Amniotic stem cell (primary cell): Measurements from ENCODE around the gene PRSS57.
"Not testable (repeated sequence)": the region's sequence is repeated elsewhere in the genome, so short reads cannot be mapped to it uniquely, and the experiment has no call there.

Experiments
- DNase-seq: peaks from one replicate; lab custom pipeline; 2025; lab: John Stamatoyannopoulos, UW

PRSS57 gene

DNA sequence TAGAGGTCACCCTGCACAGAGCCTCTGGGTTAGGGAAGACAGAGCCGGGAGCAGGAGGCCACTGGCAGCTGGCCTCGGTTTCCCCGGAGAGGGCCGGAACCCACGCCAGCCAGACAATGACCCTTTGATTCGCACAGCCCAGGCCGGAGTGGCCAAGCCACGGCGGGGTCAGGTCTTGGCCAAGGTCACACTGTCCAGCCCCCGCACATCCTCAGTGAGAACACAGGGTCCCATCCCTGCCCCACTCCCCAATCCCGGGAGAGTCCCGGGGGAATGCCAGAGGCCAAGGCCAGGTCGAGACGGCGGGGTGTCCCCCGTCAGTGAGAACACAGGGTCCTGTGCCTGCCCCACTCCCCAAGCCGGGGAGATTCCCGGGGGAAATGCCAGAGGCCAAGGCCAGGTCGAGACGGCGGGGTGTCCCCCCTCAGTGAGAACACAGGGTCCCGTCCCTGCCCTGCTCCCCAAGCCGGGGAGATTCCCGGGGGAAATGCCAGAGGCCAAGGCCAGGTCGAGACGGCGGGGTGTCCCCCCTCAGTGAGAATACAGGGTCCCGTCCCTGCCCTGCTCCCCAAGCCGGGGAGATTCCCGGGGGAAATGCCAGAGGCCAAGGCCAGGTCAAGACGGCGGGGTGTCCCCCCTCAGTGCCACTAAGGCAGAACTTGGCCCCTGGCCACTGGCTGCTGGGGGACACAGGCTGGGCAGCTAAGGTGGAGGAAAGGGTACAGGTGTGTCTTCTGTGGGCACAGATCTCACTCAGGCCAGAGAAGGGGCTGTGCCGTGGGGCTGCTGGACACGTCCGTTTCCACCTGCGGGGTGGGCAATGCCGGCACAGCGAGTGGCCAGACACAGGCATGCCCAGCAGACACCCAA is 20.7 kb downstream of the PRSS57 start:
- no peak for DNase-seq

DNA sequence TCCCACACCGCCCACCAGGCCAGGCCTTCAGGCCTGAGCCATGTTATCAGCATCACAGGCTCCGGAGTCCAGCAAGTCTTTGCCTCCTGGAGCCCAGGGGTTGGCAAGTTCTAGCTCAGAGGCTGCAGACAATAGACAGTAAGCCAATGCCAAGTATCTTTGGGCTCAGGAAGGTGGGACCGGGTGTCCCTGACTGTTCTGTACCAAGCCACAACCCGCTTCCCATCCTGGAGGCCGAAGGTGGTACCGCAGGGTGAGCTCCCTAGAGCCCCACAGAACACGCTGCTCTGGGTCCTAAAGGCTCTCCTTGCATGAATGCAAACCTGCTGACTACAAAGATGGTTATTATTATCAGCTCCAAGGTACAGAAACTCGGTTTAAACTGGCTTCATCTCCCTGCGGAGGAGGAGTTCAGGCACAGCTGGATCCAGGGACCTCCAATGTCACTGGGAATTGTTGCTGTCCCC is 24.6 kb downstream of the PRSS57 start:
- no peak for DNase-seq

DNA sequence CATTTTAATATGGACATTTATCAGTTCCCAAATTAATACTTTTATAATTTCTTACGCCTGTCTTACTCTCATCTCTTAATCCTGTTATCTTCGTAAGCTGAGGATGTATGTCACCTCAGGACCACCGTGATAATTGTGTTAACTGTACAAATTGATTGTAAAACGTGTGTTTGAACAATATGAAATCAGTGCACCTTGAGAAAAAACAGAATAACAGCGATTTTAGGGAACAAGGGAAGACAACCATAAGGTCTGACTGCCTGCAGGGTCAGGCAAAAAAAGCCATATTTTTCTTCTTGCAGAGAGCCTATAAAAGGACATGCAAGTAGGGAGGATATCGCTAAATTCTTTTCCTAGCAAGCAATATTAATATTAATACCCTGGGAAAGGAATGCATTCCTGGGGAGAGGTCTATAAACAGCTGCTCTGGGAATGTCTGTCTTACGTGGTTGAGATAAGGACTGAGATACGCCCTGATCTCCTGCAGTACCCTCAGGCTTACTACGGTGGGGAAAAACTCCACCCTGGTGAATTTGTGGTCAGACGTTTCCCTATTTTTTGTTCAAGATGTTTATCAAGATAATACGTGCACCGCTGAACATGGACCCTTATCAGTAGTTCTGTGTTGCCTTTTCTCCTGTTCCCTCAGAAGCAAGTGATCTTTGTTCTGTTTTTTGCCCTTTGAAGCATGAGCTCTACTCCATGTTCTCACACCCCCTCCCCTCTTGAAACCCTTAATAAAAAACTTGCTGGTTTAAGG is 26.4 kb downstream of the PRSS57 start:
- DNase-seq: not testable (repeated sequence)

DNA sequence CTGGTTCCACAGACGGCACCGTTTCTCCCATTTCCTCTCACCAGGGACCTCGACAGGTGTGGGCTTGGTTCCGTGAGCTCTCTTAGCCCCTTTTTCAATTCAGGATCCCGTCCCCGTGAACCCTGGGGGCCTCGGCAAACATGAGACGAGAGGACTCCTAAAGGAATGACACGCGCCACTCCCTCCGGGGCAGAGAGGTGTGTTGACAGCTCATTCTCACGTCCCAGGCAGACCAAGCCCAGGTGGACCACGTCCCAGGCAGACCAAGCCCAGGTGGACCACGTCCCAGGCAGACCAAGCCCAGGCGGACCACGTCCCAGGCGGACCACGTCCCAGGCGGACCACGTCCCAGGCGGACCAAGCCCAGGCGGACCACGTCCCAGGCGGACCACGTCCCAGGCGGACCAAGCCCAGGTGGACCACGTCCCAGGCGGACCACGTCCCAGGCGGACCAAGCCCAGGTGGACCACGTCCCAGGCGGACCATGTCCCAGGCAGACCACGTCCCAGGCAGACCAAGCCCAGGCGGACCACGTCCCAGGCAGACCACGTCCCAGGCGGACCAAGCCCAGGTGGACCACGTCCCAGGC is 28.2 kb downstream of the PRSS57 start:
- not testable (repeated sequence) for DNase-seq

DNA sequence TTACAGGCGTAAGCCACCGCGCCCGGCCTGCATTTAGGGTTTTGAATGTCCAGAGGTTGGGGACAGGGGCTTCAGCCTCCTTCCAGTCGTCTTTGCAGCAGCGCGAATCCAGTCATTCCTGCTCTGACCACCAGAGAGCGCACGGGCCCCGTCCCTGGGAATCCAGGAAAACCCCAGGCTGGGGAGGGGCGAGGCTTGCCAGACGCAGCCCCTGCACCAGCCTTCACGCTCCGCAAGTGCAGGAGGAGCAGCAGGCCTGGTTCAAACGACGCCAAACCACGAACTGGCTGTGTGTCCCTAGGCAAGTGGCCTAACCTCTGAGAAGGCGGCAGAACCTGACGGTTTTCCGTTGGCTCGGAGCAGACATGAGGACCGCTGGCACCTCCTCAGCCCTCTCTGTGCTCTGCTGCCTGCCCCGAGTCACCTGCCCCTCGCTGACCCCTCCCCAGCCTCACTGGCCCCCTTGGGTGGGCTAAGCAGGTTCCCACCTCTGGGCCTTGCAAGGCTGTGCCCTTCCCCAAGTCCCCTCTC is 30.3 kb downstream of the PRSS57 start:
- DNase-seq: peak; percentile 39

DNA sequence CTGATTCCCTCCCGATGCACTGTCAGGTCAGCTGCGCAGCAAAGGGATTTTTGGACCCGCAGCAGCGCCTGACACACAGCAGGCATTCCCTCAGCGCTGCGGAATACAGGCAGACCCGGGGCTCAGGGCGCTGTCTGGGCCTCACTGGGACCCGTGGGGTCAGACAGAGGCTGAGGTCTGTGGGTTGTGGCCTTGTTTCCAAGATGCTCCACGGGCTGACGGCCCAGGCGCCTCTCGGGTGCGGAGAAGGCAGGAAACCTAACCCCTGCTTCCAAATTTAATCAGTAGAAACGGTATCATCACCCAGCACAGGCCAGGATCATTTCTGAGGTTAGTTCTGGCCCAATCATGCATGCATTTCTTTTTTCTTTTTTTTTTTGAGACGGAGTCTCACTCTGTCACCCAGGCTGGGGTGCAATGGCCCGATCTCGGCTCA is 31.6 kb downstream of the PRSS57 start:
- no peak for DNase-seq

DNA sequence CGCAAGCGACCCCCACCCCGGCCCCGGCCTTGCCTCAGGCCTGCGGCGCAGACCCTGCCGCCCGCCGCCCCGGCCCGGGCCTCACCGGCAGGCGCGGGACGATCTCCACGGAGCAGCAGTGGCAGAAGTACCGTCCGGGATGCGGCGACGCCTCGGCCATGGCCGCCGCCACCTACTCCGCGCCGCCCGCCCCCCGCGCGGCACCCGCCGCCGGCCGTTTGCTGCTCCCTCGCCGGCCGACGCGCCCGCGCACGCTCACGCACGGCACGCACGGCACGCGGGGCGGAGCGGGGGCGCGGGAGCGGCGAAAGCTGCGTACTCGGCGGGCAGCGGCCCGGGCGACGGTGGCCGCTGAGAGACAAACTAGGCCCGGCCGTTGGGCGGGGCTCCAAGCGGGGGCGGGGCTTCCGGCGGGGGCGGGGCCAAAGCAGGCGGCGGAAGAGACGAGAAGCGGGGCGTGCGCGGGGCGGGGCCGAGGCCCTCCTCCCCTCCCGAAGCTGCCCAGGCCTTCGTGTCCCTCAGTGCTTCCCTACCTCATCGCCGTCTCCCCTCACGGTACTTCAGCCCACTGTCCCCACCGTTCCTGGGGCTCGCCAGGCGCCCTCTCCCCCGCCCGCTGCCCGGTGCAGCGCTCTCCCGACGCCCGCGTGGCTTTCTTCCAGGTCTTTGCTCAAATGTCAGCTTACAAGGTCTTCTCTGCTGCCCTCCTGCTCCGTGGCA is 32.1 kb downstream of the PRSS57 start, which contains the start of gene RNF126:
RNF126 (minus strand) TSS at position 253 of the 720 bp plus-strand sequence; CDS start at position 160, 93 bp downstream.
- DNase-seq: peak; percentile 70

DNA sequence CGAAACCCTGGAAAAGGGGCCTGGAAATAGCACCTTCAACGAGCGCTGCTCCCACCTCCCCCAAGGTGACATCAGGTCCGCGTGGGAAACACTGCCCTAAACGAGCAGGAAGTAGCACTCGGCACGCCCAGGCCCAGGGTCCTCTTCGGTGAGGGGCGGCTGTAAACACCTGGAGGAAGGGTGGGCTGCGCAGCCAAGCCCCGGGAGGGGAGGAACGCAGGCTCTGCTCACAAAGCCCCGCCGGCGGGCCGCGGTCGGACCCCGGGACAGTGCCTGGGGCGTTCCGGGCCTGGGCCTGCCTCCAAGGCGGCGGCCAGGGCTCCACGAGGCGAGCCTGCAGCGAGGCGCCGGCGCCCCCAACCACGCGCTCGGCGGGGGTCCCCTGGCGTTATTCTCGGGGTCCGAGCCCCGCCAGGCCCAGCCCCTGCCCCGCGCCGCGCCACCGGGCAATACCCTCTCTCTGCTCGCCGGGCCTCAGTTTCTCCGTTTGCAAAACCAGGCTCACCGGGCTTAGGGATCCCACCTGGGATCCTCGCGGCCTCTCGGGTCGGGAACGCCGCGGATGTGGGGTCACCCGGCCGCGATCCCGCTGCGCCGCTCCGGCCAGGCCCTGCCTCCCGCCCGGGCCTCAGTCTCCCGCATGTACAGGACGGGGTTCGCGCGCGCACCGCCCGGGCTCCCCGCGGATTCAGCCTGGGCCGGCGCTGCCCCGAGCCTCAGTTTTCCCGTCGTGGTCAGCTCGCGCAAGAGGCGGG is 32.9 kb downstream of the PRSS57 start:
- DNase-seq: no peak

DNA sequence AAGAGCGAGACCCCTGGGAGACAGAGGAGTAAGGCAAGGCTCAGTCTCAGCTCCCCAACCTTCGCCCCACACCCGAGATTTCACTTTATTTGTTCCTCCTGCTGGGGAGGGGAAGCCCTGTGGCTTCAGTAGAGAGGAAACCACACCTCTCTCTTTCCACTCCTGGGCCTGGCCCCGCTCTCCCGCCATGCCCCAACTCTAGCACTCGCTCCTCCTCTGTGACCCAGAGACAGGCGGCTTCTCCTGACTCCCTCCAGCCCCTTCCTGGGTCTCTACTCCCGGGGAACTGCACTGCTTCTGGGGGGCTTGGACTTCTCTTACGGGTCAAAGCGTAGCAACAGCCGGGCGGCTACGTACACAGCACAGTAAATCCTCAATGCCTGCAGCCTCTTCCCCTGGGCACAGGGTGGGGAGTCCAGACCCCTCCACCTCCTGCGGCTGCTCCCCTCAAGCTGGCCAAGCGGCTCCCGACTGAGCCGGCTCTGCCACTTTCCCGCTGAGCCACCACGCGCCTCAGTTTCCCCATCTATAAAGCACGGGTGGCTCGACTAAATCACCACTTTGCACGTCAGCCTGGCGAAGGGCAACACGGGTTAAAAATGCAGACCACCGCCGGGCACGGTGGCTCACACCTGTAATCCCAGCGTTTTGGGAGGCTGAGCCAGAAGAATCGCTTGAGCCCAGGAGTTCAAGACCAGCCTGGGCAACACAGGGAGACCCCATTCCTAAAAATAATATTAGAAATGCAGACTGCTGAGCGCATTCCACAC is 33.6 kb downstream of the PRSS57 start:
- no peak for DNase-seq

DNA sequence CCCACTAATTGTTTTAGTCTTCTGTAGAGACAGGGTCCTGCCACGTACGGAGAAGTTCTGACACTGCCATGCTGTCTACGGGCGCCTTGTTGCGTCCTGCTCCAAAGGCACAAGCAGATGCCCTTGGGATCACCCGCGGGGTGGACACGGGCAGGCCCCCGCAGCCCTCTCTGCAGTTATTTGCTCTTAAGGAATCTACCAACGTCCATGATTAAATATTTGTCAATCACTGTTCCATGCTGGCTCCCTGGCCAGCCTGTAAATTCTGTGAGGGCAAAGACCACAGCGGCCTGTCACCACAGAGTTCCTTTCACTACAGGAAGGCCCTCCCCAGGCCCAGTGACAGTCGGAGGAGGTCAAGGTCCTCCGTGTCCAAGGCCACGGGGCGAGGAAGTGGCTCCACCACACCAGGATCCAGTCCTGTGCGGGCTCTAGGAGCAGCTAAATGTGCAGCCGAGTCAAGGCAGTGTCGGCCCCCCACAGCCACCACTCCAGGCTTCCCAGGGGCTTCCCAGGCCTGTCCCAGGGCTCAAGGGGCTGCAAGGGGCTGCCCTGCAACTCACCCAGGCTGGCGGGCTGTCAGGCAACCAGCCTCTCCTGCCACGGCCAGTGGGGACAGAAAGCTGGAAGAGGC is 34.3 kb downstream of the PRSS57 start:
- no peak for DNase-seq

DNA sequence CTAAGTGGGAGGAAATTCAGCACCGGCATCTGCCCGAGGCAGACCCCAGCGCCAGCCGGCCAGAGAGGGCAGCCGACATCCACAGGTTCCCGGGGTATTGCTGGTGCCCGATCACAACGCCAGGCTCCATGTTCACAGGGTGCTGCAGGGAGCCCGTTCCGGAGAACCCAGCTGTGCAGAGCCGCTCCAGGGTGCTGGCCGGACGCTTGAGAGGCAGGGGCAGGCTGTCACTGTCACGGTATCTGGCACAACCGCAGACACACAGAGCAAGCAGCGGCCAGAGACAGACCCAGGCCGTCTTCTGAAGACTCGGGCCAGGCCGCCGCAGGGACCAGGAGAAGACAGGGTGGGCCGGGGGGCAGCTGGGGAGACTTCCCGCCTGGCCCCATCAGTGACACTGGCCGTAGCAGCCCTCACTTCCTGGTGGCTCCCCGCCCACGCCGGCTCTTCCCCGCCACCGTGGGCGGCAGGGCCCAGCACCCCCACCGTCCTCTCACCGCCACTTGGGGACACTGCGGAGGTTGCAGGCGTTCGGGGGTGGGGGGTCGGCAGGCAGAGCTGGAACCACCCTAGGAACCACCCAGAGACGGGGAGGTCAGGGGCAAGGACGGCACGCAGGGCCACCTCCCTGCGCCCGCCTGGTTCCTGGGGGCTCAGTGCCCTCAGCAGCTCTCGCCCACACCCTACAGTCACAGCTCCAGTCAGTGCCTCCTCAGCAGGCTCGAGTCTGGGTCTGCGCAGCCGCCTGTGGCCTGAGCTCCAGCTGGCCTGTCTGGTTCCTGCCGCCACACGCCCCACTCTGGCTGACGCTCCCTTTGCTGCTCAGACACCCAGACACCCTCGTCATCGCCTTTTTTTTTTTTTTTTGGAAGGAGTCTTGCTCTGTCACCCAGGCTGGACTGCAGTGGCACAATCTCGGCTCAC is 36.1 kb downstream of the PRSS57 start:
- DNase-seq: no peak

DNA sequence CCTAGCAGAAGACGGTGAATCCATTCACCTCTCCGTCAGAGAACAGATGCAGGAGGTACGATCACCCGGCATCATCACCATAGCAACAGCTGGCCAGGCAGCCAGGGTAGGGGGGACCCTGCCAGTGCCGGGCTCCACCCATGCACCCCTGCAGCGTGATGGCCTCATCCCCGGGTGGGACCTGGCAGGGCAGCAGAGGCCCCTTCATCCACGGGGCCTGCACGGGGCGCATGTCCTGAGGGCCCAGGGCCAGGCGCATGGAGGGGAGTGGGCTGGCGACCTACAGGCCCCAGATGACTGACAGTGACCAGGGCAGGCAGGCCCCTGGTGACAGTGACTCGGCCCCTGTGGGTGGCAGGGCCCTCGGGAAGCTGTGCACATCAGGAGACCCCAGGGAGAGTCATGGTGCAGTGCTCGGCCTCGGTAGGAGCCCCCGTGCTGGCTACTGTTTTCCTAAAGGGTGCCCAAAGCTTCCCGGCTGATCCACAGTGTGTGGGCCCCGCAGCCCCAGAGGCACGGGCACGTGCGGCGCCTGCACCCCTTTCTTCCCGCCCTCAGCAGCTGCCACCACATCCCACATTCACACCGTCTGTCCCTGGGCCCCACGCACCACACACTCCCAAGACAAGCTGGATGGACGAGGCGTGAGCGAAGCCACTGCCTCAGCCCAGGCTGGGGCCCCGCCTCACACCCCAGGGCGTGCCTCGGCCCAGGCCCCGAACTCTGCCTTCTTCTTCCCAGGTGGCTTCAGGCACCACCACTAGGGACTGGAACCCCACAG is 37.0 kb downstream of the PRSS57 start:
- DNase-seq: no peak

DNA sequence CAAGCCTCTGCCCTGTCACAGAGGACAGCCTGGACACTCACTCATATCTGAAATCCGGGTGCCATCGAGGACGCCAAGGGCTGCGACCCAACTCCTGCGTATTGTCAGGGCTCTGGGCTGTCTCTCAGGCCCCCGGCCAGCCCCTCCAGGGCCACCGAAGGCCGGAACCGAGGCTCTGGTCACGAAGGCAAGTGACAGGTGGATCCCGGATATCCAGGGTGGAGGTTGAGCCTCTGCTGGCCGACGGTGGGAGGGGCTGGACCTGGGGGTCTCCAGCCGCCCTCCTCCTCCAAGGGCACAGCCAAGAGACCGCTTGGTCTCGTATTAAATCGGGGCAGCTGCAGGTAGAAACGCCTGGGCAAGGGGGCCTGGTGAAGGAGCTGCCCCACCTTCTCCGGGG is 37.6 kb downstream of the PRSS57 start:
- DNase-seq: no peak

DNA sequence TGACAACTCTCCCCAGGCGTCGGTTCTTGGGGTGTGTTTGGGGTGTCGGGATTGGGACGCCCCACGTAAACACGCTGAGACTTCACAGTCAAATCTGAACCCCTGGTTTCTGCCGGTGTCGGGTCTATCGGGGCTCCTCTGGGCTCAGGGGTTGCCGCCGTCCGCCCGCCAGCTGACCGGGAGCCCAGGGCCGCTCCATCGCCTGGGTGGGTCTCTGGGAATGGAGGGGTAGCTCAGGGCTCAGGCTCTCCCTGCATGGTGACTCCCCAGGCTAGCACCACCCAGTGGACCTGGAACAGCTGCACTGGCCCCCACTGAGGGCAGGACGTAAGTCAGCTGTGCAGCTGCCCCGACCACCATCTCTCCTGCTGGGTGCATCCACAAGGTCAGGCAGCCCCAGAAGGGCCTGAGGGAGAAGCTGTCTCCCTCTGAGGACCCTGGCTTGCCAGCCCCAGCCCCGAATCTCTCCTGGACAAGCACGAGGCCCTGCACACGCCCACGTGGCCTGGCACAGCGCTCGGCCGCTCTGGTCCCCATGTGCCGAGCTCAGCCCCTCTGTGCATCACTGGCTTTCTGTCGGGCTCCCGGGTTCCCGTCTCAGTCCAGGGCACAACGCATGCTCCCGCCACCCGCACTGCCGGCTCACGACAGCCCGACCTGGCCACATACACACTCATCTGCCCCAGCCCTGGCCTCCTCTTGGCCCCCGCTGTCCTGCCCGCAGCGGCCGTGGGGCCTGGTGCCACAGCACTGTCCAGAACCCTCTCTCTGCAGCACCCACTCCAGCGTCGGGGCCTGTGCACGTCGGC is 38.3 kb downstream of the PRSS57 start:
- DNase-seq: no peak

DNA sequence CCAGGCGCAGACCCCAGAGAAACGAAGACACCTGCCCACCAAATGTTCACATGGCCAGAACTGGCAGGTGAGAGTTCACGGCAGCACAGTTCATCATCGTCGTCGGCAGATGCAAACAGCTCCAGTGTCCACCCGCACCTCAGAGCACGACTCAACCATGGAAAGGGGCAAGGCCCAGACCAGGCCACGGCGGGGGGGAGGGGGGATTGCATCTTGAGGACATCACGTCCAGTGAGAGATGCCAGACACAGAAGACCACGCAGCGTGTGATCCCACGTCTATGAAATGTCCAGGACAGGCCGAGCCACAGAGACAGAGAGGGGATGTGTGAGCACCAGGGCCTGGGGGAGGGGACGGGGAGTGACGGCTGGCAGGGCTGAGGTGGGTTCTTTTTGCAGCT is 39.6 kb downstream of the PRSS57 start:
- DNase-seq: no peak

DNA sequence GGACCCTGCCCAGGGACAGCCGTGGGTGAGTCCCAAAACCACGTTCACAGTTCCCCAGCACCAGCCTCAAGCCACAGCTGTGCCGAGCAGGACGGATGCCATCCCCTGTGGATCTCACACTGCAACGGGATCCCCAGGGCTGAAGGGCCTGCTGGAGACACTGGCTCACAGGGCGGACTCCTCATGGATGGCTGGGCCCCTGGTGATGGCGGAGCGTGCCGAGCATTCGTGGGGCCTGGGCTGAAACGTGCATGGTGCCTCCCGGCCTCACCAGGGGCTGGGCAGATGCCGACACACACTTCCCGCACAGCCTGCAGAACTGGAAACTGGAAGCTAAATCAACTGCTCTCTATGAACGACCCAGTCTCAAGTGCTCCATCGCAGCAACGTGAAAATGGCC is 41.8 kb downstream of the PRSS57 start:
- no peak for DNase-seq
